Stimulated activated CD8-positive, alpha-beta memory T cell treated with anti-CD3 and anti-CD28 coated beads, Interleukin-4, amount 100 ng/mL, for 24 hours (primary cell): ENCODE measurements around the gene NOP16.

Source experiments
- DNase-seq: peaks from one replicate; pipeline ENCODE4 v3.0.0-alpha.2; 2020; ENCODE audit warnings: low read depth

NOP16 gene, protein sequence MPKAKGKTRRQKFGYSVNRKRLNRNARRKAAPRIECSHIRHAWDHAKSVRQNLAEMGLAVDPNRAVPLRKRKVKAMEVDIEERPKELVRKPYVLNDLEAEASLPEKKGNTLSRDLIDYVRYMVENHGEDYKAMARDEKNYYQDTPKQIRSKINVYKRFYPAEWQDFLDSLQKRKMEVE

DNA sequence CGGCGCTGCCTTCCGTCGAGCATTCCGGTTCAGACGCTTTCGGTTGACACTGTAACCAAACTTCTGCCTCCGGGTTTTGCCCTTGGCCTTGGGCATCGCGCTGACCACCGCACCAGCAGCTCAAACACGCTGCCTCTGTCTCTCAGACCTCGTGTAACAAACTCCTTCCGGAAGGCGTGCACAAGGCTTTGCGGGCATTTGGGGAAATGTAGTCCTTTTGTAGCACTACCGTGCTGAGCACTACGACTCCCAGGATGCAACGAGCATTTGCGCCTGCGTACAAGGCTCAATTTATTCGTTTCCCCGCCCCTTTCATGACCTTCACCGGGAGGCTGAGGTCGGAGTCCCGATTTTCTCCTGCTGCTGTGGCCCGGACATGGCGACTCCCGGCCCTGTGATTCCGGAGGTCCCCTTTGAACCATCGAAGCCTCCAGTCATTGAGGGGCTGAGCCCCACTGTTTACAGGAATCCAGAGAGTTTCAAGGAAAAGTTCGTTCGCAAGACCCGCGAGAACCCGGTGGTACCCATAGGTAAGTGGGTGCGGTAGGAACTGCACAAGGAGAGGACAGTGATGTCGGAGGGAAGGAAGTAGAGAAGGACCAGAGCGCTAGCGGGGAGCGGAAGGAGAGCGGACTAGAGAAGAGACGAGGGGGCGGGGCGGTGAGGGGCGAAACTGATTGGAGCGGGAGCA is at the start of gene NOP16, which contains the start of gene HIGD2A:
Gene NOP16 (minus strand): TSS at position 155 of the 691 bp plus-strand sequence. CDS start 59 bp downstream, at position 96.
Gene HIGD2A (plus strand): TSS at position 308 of the 691 bp plus-strand sequence. CDS start 69 bp downstream, at position 377.
- DNase-seq: peak; percentile 99

DNA sequence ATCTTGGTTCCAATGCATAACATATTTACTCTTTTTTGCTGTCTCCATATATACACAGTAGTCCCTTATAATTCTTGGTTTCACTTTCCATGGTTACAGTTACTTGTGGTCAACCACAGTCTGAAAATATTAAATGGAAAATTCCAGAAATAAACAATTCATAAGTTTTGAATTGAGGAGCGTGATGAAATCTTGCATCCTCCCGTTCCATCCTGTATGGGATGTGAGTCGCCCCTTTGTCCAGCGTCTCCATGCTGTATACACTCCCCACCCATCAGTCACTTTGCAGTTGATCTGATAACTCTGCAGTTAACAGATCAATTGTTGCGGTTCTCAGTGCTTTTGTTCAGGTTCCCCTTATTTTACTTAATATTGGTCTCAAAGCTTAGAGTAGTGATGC is 48.3 kb upstream of the NOP16 start:
- DNase-seq: no peak

DNA sequence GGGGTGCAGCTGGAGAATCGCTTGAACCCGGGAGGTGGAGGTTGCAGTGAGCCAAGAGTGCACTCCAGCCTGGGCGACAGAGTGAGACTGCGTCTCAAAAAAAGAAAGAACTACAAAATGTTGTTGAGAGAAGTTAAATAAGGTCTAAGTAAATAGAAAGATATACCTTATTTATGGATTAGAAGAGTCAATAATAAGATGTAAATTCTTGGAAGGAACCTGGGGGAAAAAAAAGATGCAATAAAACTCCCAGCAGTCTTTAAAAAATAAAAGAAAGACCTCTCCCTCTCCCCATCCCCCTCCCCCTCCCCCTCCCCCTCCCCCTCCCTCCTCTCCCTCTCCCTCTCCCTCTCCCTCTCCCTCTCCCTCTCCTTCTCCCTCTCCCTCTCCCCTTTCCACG is 44.3 kb upstream of the NOP16 start:
- DNase-seq: no peak

DNA sequence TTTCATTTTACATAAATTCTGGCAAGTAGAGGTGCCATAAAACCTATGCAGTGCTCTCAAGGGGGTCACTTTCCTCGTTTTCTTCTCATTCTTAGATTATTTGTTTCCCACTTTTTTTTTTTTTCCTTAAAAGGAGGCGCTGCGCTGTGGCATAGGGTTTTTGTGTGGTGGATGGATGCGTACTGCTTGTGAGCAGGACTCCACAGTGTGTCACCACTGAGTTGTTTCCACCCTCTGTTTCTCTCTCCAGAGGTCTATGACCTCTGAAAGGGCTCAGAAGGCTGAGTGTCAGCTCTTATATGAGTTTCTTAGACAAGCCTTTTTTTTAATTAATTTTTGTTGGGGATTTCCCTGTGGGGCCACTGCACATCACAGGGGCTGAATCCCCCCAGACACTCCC is 41.6 kb upstream of the NOP16 start:
- no peak for DNase-seq

DNA sequence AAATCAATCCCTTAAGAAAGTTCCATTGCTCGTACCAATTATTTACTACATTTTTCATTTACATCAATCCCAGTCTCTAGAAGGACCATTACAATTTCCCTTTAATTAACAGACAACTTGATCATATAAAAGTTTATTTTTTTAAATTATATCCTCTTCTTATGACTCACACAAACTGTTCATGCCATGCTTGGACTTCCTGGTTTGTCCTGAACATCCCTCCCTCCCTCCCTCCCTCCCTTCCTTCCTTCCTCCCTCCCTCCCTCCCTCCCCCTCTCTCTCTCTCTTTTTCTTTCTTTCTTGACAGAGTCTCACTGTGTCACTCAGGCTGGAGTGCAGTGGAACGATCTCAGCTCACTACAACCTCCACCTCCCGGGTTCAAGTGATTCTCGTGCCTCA is 39.6 kb upstream of the NOP16 start:
- no peak for DNase-seq

DNA sequence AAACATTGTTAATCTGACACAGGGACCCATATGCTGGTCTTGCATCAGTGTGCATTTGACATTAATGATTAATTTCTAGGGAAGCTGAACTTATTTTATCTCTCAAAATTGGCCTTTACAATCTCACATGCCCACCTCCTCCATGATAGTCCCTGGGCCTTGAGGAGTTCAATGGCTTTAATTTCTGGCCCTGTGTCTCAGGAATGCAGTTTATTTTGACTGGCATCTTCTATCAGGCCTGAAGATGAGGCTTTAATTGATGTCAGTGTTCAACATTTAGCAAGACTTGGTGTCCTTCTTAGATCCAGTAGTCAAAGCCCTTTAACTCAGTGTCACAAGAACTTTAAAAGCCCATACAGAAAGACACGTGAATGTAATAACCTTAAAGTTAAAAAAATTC is 38.5 kb upstream of the NOP16 start:
- DNase-seq: no peak

DNA sequence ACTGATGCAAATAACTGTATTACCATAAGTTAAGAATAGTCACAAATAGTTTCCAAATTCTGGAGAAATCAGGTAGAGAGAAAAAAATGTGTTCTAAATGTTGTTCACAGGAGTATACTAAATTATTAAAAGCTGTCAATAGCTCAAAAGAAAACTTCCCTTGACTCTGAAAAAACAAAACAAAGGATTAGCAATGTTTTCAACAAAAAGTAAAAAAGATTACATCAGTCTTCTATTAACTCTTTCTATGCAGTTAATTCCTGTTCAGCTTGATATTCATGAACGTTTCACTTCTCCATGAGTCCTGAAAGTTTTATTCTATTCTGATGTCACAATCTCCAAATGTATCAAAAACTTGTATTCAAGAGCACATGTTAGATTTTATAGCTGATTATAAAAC is 37.4 kb upstream of the NOP16 start:
- no peak for DNase-seq

DNA sequence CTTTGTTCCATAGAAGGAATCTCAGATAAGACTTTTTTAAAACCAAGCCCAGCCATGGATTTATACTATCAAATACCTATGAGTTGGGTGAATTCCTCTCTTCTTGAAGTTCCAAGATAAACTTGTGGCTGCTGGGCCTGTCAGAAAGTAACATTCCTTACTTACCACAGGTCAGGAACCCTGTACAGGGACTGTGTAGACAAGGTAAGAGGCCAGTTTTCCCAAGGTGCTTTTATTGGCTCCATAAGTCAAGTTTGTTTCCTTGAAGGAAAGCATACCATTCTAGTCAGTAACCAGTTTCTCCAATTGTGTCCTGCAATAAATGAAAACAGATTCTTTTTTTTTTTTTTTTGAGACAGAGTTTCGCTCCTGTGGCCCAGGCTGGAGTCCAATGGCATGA is 36.7 kb upstream of the NOP16 start:
- no peak for DNase-seq

DNA sequence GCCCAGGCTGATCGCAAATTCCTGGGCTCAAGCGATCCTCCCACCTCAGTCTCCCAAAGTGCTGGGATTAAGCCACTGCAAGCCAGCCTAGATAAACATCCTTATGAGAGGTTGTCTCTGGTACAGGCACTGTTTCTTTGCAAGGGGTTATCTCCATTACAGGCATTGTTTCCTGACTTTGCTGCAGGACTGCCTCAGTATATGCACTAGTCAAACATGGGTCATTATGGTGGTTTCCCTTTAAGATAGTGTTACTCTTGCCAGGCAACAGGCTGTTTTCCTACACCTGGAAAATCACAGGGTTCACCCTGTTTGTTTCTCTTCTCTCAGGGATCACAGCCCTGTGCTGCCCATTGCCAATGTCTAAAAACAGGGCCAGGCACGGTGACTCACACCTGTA is 35.8 kb upstream of the NOP16 start:
- no peak for DNase-seq

DNA sequence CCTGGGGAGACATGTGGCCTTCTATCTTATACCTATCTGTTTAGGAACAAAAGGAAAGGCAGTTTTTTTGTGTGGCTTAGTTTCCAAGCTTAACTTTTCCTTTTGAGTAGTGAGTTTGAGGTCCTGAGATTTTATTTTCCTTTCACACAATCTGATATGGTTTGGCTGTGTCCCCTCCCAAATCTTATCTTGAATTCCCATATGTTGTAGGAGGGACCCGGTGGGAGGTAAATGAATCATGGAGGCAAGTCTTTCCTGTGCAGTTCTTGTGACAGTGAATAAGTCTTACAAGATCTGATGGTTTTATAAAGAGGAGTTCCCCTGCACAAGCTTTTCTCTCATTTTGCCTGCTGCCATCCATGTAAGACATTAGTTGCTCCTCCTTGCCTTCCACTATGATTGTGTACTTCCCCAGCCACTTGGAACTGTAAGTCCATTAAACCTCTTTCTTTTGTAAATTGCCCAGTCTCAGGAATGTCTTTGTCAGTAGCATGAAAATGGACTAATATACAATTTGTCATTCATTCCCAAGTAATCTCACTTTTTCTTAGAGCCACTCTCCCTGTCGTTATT is 32.7 kb upstream of the NOP16 start:
- DNase-seq: no peak

DNA sequence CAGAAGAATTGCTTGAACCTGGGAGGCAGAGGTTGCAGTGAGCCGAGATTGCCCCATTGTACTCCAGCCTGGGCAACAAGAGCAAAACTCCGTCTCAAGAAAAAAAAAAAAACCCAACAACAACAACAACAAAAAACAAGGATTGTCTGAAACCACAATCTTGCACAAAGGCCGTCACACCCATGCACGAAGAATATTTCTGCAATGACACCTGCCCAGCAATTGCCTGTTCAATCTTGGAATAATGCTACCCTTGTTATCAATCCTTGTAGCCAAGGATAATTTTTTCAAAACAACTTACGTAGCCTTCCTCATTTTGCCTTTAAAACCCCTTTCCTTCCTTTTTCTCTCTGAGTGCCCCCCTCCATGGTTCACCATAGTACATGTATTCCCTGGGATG is 31.7 kb upstream of the NOP16 start:
- DNase-seq: no peak

DNA sequence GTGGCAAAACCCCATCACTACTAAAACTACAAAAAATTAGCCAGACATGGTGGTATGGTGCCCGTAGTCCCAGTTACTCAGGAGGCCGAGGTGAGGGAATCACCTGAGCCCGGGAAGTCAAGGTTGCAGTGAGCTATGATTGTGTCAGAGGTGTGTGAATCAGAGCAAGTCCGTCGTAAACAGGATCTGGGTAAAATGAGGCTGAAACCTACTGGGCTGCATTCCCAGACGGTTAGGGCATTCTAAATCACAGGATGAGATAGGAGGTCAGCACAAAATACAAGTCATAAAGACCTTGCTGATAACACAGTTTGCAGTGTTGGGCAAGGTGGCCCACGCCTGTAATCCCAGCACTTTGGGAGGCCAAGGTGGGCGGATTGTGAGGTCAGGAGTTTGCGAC is 29.9 kb upstream of the NOP16 start:
- DNase-seq: no peak

DNA sequence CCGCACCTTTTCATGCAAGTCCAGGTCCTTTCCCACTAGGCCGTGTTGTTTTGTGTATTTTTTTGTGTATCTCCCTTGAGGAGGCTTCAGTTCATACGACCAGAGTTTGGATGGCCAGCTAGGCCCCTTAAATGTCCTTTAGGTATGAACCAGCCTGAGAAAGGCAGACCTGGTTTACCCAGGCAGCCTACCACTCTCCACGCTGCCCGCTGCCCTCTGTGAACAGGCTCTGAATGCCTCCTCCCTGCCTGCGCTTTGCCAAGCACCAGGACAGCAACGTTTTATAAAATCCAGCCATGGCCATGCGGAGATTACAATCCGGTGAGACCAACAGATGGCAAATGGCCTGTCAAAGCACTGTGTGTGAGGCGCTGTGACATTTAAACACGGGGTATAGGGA is 28.6 kb upstream of the NOP16 start:
- DNase-seq: no peak

DNA sequence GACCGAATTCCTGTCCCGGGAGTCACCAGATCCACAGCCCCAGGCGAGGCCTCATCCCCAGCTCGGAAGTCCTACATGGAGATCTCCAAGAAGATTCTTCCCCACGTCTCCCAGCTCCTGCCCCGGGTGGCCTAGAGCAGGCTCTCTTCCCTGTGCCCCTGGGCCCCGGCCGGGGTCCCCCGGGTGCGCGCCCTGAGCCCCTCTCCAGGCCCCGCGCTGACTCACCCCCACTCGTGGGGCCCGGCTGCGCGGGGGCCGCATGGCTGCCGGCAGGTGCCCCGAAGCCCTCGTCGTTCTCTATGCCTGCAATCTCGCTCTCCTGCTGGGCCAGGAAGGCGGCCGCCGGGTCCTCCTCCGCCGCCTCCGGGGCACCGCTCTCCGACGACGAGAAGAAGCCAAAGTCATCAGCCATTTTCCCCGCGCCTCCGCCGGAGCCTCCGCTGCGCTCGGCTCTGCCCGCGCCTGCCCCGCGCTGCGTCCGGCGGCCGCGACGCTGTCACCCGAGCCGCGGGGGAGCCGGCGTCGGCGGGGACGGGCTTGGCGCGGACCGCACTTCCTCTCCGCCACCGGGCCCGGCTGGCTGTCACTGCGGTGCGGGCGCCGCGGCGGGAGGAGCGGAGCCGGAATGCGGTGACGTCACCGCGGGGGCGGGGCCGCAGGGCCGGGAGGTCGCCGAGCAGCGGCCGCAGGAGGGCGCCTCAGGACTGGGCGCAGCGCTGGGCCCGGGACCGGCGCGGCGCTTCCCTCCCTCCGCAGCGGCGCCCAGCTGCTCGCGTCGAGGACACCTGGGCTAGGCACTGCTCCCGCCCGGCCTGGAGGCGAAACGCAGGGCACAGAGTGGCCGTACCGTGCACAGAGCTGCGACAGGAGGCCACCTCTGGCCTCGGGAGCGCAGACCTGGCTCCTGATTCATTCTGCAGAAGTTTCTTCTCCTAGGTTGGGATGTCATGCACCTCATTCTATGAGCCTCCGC is 27.8 kb upstream of the NOP16 start, which contains the start of gene CLTB:
Gene CLTB (minus strand): TSS at position 588 of the 973 bp plus-strand sequence. CDS start 176 bp downstream, at position 412.
- peak; percentile 87 for DNase-seq

DNA sequence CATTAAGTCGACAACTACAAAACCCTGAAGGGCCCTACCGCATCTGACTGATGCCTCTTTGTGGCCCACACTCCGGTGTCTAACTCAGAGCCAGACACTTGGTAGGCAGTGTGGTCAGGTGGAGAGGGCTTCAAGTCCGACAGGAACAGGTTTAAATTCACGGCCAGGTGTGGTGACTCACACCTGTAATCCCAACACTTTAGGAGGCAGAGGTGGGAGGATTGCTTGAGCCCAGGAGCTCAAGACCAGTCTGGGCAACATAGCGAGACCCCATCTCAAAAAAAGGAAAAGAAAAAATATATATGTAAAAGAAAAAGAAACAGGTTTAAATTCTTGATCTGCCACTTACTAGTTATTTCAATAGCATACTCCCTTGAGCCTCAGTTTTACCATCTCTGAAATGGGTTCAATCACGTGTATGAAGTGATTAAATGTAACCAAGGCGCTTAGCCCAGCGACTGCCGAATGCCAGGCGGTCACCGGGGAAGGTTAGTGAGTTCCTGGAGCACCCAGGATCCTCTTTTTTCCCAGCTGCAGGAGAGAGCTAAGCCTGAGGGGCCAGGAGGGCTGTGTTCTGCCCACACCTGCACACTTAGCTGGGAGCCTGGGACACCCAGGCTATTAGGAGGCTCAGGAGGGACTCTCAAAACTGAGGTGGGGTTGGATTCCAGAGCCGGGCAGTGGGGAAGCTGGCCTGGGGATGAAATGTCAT is 27.0 kb upstream of the NOP16 start:
- DNase-seq: no peak

DNA sequence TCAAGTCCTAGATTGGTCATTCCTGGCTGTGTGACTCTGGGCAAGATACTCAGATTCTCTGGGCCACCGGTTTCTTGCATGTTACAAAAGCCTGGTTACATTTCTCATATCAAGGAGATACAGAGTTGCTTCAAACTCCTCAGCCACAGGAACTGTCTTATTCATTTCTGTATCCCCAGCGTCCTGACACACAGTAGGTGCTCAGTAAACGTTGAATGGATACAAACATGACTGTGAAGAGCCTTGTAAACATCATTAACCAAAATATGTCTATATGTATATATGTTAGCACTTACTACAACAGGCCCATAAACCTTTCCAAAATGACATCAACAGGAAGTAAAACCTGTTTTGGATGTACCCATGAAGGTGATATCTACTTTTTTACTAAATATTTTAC is 26.3 kb upstream of the NOP16 start:
- DNase-seq: no peak

DNA sequence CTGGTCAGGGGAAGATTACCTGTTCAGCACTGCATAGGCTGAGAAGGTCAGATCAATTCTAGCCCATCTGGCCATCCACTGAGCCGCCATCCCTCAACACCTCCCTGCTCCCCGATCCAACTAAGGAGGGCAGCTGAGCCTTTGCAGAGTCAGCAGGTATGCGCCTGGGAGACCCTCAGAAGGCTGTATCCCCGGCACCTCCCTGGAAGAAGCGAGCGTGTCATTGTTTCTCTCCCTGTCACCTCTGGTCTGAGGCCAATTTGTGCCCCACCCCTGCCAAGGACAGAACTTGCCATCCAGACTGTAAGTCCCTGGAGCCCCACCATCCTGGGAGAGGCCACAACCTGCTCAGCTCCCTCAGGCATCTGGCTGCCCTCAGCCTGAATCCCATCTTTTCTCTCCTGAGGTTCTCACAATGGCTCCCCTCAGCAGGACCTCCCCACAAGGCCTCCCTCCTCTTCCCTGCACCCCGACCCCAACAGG is 25.4 kb upstream of the NOP16 start:
- no peak for DNase-seq

DNA sequence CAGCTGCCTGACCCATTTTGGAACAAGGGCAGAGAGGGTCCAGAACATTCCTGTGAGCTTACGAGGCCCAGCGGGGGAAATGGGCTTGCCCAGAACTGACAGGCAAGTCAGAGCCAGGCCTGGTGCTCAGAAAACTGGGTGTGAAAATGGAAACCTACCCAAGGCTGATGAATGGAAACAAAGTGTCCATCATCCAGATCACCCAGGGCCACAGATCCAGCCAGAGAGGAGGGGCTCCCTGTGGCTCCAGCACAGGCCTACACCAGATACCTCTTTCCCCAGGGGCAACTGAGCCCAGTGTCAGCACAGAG is 24.8 kb upstream of the NOP16 start:
- no peak for DNase-seq

DNA sequence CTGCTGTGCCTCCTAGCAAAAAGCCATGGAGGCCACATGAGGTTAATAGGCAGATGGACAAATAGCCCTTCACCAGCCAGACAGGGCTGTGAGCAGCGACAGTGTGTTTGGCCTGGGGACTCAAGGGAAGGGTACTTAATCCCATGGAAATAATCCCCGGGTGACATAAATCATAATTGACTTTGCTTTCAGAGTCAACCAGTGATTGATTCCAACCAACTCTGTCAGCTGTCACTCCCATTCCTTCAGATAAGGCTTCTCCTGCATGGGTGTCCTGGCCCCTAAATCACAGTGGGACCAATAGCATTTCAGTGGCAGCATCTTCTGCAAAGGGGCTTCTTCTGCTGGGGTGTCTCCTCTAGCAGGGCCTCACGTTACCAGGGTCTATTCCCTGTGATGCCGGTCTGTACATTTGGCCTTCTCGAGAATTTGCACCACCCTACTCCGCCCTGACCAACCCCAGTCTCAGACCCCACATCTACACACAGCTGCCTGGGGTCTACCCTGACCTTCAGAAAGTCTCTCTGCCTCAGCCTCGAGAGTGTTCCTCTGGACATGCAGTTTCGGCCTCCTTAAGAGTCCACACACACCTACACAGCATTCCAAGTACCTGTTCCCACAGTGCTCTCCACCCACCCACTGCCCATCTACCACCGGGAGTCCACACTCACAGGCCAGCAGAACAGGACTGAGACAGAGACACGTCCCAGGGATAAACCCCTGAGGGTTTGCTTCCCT is 24.3 kb upstream of the NOP16 start:
- DNase-seq: no peak

DNA sequence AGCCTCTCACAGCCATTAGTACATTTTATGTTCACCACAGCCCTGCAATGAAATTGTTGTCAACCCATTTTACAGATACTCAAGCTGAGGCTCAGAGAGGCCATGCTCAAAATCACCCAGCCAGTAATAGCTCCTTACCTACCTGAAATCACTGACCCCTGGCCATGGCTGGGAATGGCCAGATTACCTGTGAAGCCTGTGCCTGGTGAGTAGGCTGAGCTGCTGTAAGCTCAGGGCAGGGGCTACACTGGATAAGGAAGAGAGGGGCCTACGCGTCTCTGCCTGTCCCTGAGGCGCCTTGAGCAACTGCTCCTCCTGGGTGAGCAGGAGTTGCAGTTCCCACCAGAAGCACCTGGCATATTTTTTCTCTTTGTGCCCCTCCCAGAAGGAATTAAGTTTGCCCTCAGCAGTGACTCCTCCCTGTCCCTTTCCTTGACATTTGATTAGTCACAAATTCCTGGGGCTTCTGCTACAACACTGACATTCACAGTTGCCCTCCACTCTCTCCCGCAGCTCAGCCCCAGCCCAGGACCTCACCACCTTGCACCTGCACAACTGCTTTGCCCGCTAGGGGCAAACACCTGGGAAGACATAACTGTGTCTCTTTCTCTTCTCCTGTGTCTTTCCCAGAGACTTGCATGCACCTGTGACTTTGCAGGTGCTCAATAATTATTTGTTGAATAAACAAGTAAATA is 22.2 kb upstream of the NOP16 start:
- DNase-seq: no peak
